GM21619 (cell line): ENCODE results near the gene THEM4.
"Not testable (repeated sequence)": the region's sequence is repeated elsewhere in the genome, so short reads cannot be mapped to it uniquely, and the experiment has no call there.

Experiments used
- ATAC-seq: cut with Tn5 transposase; IDR thresholded peaks from one replicate; pipeline ENCODE4 v1.9.1; 2021; ENCODE audit not compliant: unreplicated experiment

The THEM4 gene

GRCh38 chr1:151935154-151935553 is 25.8 kb upstream of the THEM4 start:
- no peak for ATAC-seq

- ATAC-seq: no peak
These were observed 24.8 kb upstream of the THEM4 start for GRCh38 chr1:151934048-151934493.

GRCh38 chr1:151924691-151925587 is 15.6 kb upstream of the THEM4 start:
- no peak for ATAC-seq

- no peak for ATAC-seq
These were observed 14.1 kb upstream of the THEM4 start for GRCh38 chr1:151923422-151923821.

- no peak for ATAC-seq
These were observed 10.8 kb upstream of the THEM4 start for GRCh38 chr1:151920149-151920548.

GRCh38 chr1:151918819-151919610 is 9.7 kb upstream of the THEM4 start:
- ATAC-seq: no peak

GRCh38 chr1:151918156-151918555 is 8.8 kb upstream of the THEM4 start:
- no peak for ATAC-seq

- ATAC-seq: no peak
These were observed 7.5 kb upstream of the THEM4 start for GRCh38 chr1:151916726-151917370.

- ATAC-seq: no peak
These were observed 5.9 kb upstream of the THEM4 start for GRCh38 chr1:151915061-151915686.

- ATAC-seq: no peak
These were observed 4.8 kb upstream of the THEM4 start for GRCh38 chr1:151914076-151914475.

GRCh38 chr1:151912973-151913372 is 3.7 kb upstream of the THEM4 start:
- ATAC-seq: no peak

GRCh38 chr1:151908228-151908691 is 1.1 kb downstream of the THEM4 start:
- no peak for ATAC-seq

- ATAC-seq: no peak
These were observed 1.8 kb downstream of the THEM4 start for GRCh38 chr1:151907363-151908139.

GRCh38 chr1:151906324-151906645 is 3.0 kb downstream of the THEM4 start:
- ATAC-seq: not testable (repeated sequence)

GRCh38 chr1:151905443-151906323 is 3.6 kb downstream of the THEM4 start:
- not testable (repeated sequence) for ATAC-seq

- ATAC-seq: no peak
These were observed 4.3 kb downstream of the THEM4 start for GRCh38 chr1:151905070-151905442.

GRCh38 chr1:151902858-151903257 is 6.5 kb downstream of the THEM4 start:
- ATAC-seq: no peak

- ATAC-seq: not testable (repeated sequence)
These were observed 8.5 kb downstream of the THEM4 start for GRCh38 chr1:151900804-151901203.

- no peak for ATAC-seq
These were observed 10.8 kb downstream of the THEM4 start for GRCh38 chr1:151898519-151898991.
